Measurements from ENCODE around the gene CYB5R3. TPM values are rescaled to one million over a fixed set of nuclear protein-coding genes. Genes with fewer than 3 reads are reported as not detected.
"Not testable (repeated sequence)": the region's sequence is repeated elsewhere in the genome, so short reads cannot be mapped to it uniquely, and the experiment has no call there.

Gene CYB5R3
- total RNA-seq, 1 donor from 2014 or later: 298 TPM

DNA sequence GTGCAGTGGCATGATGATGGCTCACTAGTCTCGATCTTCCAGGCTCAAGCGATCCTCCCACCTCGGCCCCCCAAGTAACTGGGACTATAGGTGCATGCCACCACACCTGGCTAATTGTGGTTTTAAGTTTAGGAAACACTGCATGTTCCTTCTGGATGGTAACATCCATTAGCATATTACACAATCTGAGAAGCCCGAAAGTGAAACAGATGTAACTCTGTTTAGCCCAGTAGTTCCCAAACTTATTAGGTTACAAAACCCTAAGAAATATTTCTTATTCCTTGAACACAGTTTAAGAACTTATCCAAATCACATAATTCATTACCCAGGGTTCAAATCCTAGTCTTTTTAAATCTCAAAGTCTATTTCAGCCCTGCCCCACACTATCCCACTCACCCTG lies 62.8 kb downstream of the CYB5R3 start:
- intact Hi-C loops (cut with micrococcal nuclease): no loop called here
- DNase-seq: no peak
- H3K27ac ChIP-seq (replicated peaks): no peak overlapping the region
- no peaks in the 10 kb centered on the region for H3K27me3 ChIP-seq (ENCODE audit: low read depth)
- no peaks in the 10 kb centered on the region for H3K9me3 ChIP-seq (replicated peaks)
- H3K36me3 ChIP-seq: peaks cover 83% of the 10 kb centered on the region
- TF ChIP-seq, protein P1, sequence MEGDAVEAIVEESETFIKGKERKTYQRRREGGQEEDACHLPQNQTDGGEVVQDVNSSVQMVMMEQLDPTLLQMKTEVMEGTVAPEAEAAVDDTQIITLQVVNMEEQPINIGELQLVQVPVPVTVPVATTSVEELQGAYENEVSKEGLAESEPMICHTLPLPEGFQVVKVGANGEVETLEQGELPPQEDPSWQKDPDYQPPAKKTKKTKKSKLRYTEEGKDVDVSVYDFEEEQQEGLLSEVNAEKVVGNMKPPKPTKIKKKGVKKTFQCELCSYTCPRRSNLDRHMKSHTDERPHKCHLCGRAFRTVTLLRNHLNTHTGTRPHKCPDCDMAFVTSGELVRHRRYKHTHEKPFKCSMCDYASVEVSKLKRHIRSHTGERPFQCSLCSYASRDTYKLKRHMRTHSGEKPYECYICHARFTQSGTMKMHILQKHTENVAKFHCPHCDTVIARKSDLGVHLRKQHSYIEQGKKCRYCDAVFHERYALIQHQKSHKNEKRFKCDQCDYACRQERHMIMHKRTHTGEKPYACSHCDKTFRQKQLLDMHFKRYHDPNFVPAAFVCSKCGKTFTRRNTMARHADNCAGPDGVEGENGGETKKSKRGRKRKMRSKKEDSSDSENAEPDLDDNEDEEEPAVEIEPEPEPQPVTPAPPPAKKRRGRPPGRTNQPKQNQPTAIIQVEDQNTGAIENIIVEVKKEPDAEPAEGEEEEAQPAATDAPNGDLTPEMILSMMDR (IDR thresholded peaks at IDR 0.05; ENCODE audit: borderline replicate concordance): no peak
- H3K4me1 ChIP-seq: peaks cover 40% of the 10 kb centered on the region
- no peak overlapping the region for H3K4me3 ChIP-seq

DNA sequence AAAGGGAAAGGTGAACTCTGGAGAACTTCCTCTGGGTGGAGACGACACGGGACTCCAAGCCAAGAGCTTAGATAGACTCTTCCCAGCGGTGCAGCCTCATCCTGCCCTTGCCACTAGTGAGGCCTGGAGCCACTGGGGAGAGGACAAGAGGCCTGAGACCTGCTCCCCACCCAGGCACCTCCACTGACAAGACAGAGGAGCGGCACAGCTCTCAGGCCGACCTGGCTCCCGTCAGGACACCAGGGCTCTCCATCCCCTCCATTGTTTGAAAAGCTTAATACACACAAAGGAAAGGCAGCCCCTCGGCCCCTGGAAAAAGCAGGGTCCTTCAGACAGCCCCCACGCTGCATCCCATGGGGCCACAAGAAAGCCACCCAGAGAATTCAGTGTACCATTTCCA lies 64.1 kb downstream of the CYB5R3 start:
- no peaks in the 10 kb centered on the region for H3K9me3 ChIP-seq (replicated peaks)
- H3K4me1 ChIP-seq: peaks cover 44% of the 10 kb centered on the region
- peak overlapping the region; percentile 62 for H3K27ac ChIP-seq (replicated peaks)
- peaks cover 70% of the 10 kb centered on the region for H3K36me3 ChIP-seq
- TF ChIP-seq, protein P1 (IDR thresholded peaks at IDR 0.05; ENCODE audit: borderline replicate concordance): no peak
- intact Hi-C loops (cut with micrococcal nuclease): no loop called here
- no peak overlapping the region for H3K4me3 ChIP-seq
- no peaks in the 10 kb centered on the region for H3K27me3 ChIP-seq (ENCODE audit: low read depth)
- DNase-seq: no peak

DNA sequence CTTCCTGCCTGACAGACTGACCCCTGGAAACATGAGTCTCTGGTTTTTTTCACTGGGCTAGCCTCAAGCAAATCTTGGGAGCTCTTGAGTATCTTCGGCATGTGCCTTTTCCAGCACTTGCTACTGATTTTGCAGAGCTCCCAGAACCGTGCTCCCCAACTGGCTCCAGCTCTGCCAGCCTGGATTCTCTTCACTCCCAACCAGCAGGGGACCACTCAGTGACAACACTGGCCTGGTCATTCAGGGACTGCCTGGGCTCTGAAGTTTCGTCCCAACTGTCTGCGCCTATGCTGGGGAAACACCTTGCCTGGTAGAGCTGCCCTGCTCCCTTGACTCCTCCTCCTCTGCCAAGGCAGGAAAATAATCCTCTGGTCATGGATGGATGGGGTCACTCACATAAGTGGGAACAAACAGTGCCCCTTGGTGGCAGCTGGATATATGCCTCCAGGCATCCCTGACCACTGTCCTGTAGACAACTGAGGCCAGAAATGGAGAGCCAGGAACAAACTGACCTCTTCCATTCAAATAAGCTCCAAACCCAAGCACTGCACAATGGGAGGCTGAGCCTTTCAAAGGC lies 64.7 kb downstream of the CYB5R3 start:
- Histone ChIP-seq H3K27ac (replicated peaks) (peak overlapping the region; percentile 62), H3K9me3 (replicated peaks) (no peaks in the 10 kb centered on the region), H3K4me1 (peaks cover 44% of the 10 kb centered on the region), H3K4me3 (no peak overlapping the region), H3K27me3 (ENCODE audit: low read depth) (no peaks in the 10 kb centered on the region), H3K36me3 (peaks cover 70% of the 10 kb centered on the region)
- no peak for DNase-seq
- TF ChIP-seq, protein P1 (IDR thresholded peaks at IDR 0.05; ENCODE audit: borderline replicate concordance): no peak
- intact Hi-C loops (cut with micrococcal nuclease): no loop called here

DNA sequence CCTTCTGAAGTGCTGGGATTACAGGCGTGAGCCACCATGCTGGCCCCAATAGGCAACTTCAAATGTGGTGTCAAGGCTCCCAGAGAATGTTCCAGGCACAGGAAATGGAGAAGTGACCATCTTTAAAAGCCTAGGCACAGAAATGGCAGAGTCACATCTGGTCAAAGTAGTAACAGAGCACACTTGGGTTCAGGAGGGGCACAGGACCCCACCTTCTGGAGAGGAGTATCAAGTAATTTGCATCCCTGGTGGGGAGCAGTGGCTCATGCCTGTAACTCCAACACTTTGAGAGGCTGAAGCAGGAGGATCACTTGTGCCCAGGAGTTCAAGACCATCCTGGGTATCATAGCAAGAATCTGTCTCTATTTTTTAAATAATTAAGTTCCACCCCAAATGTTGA lies 66.2 kb downstream of the CYB5R3 start:
- Histone ChIP-seq H3K27ac (replicated peaks) (no peak overlapping the region), H3K27me3 (ENCODE audit: low read depth) (no peaks in the 10 kb centered on the region), H3K4me1 (peaks cover 44% of the 10 kb centered on the region), H3K36me3 (peaks cover 74% of the 10 kb centered on the region), H3K9me3 (replicated peaks) (no peaks in the 10 kb centered on the region), H3K4me3 (no peak overlapping the region)
- no peak for DNase-seq
- TF ChIP-seq, protein P1 (IDR thresholded peaks at IDR 0.05; ENCODE audit: borderline replicate concordance): no peak
- intact Hi-C loops (cut with micrococcal nuclease): no loop called here

DNA sequence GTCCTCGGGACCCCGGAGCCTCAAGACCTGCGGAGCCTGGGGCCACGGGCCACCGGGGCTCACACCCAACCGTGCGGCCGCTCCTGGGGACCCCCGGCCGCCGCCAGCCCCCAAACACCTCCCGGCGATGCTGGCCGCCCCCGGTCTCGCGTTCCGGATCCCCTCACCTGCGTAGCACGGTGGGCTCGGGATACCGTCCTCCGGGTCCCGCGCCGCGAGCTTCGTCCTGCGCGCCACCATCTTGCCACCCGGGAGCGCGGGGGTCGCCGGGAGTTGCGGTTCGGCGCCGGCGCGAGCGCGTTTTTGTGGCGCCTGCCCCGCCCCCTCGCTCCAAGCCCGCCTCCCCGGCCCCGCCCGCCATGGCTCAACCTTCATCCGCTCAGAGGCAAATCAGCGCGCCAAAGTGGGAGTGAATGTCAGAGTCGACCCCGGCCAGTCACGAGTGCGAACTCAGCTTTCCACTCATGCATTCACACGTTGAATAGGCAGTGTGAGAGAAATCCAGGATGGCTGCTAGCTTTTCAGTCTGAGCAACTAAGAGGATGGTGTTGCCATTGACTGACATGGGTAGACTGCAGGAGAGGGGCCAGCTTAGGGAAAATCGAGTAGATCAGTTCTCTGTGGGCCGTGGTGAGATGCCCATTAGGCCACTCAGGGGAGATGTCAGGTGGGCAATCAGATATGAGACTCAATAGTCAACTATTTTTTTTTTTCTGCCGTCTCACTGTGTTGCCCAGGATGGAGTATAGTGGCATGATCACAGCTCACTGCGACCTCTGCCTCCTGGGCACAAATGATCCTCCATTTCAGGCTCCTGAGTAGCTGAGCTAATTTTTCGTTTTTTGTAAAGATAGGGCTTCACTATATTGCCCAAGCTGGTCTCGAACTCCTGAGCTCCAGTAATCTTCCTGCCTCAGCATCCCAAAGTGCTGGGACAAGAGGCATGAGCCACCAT lies 67.2 kb downstream of the CYB5R3 start:
- DNase-seq: peak; percentile 86
- Histone ChIP-seq H3K27me3 (ENCODE audit: low read depth) (no peaks in the 10 kb centered on the region), H3K4me1 (peaks cover 44% of the 10 kb centered on the region), H3K27ac (replicated peaks) (peak overlapping the region; percentile 69), H3K4me3 (peak overlapping the region; percentile 92), H3K36me3 (peaks cover 75% of the 10 kb centered on the region), H3K9me3 (replicated peaks) (no peaks in the 10 kb centered on the region)
- TF ChIP-seq, protein P1 (IDR thresholded peaks at IDR 0.05; ENCODE audit: borderline replicate concordance): no peak
- intact Hi-C loops (cut with micrococcal nuclease): no loop called here

DNA sequence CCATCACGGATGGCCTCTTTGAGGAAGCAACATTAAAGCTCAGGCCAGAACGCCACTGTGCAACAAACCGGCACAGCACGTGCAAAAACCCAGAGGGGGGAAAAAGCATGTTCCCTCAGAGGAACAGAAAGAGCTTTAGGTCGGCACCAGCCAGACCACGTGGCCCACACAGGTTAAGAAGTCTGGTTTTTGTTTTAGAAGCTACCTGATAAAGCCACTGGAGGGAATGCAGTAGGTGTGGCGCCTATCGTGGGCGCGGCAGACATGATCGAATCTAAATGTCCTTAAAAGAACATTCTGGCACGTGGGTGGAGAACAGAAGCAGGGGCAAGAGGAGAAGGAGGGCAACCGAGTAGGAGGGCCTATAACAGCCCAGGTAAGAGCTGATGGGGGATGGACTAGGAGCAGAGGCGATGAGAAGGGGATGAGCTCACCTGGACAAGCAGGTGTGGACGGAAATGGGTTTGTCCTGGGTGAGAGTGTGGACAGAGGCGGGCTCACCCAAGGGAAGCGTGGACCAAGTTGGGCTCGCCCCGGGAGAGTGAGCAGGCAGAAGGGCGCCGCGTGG lies 67.9 kb downstream of the CYB5R3 start:
- H3K9me3 ChIP-seq (replicated peaks); DNase-seq; intact Hi-C loops (cut with micrococcal nuclease); H3K27me3 ChIP-seq (ENCODE audit: low read depth): not testable (repeated sequence)
- H3K27ac ChIP-seq (replicated peaks): peak overlapping the region; percentile 69
- peaks cover 69% of the 10 kb centered on the region for H3K36me3 ChIP-seq
- H3K4me3 ChIP-seq: peak overlapping the region; percentile 92
- H3K4me1 ChIP-seq: peaks cover 44% of the 10 kb centered on the region

DNA sequence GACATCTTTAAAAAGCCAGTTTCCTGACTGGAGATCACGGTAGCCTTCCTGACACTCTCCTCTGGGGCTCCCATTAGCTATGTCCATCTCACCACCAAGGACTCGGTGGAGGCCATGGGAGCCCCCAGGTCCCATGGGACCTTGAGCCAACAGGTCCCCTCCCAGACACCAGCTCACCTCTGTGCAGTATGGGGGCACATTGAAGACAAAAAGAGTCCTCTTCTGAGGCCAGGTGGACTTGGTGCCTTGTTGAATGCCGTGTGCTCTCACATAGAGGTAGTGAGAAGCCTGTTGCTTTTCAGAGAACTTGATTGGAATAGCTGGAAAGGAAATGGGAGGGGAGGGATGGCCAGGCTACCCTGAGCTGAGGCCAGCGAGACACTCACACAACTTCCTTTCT lies 69.2 kb downstream of the CYB5R3 start:
- DNase-seq; intact Hi-C loops (cut with micrococcal nuclease); H3K27me3 ChIP-seq (ENCODE audit: low read depth); H3K9me3 ChIP-seq (replicated peaks); H3K4me3 ChIP-seq; H3K27ac ChIP-seq (replicated peaks): not testable (repeated sequence)
- Histone ChIP-seq H3K36me3 (peaks cover 60% of the 10 kb centered on the region), H3K4me1 (peaks cover 39% of the 10 kb centered on the region)
